HG02798 (cell line): Measurements from ENCODE around the gene CISH.

ENCODE experiments used
- ATAC-seq: cut with Tn5 transposase; IDR thresholded peaks from one replicate; pipeline ENCODE4 v1.9.1; 2021; ENCODE audit warnings: mild to moderate bottlenecking; ENCODE audit not compliant: unreplicated experiment, poor library complexity

The CISH gene

GRCh38 chr3:50575372-50575771 lies 36.2 kb downstream of the CISH start:
- ATAC-seq: no peak

DNA sequence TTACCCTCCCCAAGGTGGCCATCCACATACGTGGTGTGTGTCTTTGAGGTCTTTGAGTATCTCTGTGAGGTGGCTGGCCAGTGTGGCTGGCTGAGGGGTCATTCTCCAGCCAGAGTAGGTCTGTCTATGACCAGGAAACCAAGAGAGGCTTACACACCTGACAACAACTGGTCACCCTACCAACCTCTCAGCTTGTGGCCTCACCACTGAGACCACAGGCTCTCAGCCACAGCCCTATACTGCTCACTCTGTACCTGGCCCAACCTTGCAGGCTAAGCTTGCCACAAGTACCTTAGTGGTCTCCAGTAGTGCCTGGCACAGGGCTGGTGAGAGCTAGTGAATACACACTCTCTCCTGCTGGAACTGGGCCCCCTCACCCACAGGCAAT lies 37.1 kb downstream of the CISH start:
- ATAC-seq: no peak

GRCh38 chr3:50573566-50574443 lies 37.8 kb downstream of the CISH start:
- ATAC-seq: no peak

DNA sequence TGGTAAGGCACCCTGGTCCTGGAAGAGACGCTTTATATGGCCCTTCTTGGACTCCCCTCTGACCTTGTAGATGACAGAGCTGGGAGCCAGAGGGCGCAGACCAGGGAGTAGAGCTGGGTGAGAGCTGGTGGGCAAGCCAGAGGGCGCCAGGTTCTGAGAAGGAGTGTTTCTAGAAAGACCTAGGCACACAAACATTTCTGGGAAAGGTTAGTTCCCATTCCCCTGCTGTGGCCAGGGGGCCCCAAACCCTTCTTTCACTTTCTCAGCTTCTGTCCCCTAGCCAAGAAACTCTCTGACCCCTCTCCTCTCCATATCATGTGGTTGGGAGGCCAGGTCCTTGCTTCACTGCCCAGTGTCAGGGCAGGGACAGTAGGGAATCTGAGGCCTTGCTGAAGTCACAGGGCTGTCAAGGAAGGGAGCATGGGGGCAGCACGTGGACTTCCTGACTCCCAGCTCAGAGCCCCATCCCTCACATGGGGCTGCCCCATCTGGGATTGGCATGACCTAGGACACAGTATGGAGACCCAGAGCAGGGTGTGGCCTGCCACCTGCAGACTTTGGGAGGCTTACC lies 38.7 kb downstream of the CISH start:
- no peak for ATAC-seq

- ATAC-seq: no peak
These were observed 39.4 kb downstream of the CISH start for GRCh38 chr3:50572158-50572557.

DNA sequence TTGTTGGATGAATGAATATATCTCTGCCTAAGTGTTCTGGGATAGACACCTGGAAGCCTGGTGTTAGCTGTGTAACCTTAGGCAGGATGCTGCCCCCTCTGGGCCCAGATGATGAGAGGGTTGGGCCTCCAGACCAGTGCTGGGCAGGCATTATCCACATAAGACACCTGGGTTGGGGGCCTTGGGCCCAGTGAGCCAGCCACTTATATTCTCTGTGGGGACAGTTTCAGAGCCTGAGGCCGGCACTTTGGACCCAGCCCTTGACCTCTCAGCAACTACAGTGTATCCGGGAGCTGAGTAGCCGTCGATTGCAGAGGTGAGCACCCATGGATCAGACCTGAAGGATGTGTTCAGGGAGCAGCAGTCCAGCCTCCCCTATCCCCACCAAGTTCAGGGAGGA lies 40.1 kb downstream of the CISH start:
- no peak for ATAC-seq

DNA sequence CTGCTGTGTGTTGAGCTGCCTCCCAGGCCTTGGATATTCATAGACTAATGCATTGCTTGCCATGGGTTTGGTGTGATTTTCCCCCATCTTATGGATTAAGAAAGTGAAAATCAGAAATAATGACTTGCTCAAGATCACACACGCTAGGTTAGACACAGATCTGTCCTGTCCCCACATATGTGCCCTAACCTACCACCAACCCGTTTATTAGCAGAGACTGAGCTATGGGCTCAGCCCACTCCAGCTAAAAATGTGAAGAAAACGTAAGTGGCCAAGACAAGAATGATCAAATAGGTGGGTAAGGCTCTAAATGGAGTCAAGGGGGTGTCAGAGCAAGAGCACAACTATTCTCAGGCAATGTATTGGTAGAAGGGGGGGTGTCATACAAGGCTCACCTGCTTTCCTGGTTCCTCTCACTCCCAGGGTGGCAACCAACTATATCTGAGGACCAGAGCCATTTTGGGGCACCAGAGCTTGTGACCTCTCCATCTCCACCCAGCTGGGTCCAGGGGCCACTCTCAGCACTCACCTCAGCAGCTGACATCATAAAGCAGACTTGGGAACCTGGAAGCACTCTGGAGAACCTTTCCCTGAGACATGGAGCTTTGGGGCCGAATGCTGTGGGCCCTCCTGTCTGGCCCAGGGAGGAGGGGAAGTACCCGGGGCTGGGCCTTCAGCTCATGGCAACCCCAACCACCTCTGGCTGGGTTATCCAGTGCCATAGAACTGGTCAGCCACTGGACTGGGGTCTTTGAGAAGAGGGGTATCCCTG lies 40.9 kb downstream of the CISH start:
- ATAC-seq: no peak

DNA sequence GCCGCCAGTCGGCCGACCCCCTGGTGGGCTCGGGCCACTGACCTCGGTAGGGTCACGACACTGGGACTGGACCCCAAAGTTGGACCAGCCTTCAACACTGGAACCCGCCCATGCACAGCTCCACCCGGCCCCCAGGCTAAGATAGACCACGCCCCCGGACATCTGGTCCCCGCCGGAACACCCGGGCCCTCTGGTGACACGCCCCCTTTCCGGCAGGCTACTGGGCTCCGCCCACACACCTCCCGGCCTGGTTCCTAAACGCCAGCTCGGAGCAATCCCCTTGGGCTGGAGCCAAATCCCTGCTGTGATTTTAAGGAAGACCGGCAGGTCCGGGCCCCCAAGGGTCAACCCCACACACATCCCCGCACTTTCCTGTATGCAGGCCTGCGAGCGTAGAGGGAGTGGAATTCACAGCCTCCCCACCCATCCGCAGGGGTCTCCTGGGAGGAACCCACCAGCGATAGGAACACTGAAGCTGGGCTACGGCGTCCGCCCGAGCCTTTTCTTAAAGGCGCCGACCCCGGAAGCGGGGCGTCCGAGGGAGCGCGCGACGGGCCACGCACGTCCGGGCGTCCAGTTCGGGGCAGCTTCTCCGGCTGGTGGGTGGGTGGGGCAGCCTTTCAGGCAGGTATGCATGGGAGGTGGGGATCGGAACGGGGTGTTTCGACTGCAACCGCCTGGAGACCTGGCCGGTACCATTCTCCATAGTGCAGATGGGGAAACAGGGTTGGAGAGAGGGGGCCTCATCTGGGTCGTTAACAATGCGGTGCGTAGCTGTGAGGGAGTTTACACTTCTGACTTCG lies 42.4 kb downstream of the CISH start, which contains the start of gene HEMK1:
Gene HEMK1, plus strand, starts transcription at position 576 of the 803 bp plus-strand sequence. CDS start 1,583 bp downstream, outside the sequence.
- ATAC-seq: peak; percentile 69

DNA sequence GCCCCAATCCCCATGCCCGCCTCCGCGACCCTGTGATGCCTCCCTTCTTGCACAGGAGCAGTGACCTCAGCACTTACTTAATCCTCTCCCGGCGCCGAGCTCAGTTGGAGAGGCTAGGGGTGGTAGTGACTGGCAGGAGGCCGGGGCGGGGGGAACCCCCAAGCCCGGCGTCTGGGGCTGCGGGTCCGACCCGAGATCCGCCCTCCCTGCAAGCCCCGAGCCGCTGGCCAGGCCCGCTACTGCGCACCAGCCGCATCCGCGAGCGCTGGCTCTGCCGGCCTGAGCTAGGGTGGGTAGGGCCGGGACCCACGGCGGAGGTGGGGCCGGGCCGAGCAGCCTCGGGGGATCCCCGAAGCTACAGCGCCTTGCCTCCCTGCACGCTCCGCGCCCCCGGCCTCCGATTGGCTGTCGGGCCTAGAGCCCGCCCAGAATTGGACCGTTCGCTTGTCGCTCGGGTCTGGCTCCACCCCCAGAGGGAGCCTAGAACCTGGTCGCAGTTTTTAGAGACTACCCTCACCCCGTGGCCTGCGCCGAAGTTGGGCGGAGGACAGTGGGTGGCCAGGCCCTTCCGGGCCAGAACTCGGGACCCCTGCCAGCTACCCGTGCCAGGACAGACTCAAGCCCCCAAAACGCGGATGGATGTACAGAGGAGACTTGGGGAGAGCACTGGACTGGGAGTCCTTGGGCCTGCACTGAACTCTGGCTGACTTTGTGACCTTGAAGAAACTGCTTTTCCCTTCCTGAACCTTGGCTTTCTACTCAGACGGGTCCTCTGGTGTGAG lies 44.0 kb downstream of the CISH start, which contains the start of gene C3orf18:
Gene C3orf18, minus strand, starts transcription at position 362 of the 782 bp plus-strand sequence. CDS start 2,048 bp downstream, outside the sequence.
- peak; percentile 82 for ATAC-seq

GRCh38 chr3:50567011-50567385 lies 44.6 kb downstream of the CISH start:
- no peak for ATAC-seq

DNA sequence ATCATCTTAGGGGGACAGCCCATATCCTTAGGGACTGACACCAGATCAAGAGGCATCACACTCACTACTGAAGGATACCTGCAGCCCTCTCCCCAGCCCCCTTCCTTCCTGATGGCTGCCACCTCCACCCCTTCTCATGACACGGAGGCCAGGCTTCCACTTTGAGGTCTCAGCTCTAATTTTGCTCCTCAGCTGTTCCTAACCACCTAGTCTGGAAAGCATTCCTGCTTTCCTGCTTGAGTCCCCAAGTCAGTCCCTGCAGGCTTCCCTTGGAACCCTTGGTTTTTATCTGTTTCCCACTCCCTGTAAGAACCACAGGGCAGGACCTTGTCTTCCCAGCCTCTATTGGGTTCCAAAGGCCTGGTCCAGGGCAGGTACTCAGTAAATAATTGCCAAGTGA lies 47.3 kb downstream of the CISH start:
- ATAC-seq: no peak

DNA sequence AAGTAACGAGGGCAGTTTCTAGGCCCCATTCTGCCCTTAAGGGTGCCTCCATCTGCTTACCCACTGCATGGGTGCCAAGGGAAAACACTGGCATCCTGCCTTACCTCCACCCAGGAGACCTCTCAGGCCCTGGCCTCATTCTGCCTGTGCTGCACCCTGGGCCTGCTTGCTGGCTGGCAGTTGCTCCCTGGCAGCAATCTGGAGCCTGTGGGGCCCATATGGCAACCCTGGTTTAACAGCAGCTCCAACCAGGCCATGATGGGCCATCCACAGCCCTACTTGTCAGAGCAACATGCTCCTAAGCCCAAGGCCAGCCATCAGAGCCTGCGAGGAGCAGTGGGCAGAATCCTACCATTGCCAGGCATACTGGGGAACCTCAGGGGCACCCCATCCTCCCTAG lies 47.7 kb downstream of the CISH start:
- ATAC-seq: no peak

- ATAC-seq: no peak
These were observed 48.7 kb downstream of the CISH start for GRCh38 chr3:50562861-50563260.

DNA sequence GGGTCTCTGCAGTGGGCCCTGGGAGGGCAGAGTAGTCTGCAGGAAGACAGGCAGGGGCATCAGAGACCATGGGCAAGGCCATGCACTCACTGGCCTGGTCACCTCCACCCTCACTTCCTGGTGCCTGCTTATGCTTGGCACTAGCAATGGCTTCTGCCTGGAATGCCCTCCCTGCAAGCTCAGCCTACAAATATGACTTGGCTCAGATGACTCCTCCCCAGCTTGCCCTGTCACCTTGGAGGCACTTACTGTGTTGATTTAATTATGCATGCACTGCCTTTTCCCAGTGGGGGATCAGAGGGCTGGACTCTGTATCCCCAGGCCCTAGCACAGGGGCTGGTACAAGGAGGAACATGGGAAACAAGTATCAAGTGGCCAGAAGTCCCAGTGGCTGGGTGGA lies 51.9 kb downstream of the CISH start:
- ATAC-seq: no peak

GRCh38 chr3:50557915-50558314 lies 53.7 kb downstream of the CISH start:
- ATAC-seq: no peak

DNA sequence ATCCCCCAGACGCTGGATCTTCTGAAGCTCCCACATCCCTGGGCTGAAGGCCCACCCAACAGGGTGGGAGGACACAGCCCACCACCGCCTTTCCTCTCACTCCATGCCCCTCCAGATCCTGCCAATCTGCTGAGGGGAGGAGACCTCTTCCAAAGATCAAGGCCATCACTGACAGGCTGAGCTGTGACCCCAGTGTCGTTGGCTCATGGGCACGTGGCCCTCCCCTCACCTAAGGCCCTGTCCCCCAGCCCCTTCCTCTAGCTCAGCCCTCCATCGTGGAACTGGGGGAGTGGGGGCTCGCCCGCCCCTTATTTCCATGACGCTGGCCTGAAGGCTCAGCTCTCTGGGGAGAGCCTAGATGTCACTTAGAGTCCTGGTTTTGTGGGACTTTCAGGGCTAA lies 54.5 kb downstream of the CISH start:
- no peak for ATAC-seq
